WERI-Rb-1 (cell line): Measurements from ENCODE around the gene EP300.

ENCODE experiments used
- DNase-seq: peaks from one replicate; pipeline ENCODE4 v3.0.0-alpha.2; 2020
- H3K27ac ChIP-seq: fragments of 250-450 bp; sonication (Bioruptor Pico); 2 replicates; pipeline ENCODE4 v1.5.1; 2020; ENCODE audit warnings: mild to moderate bottlenecking, moderate library complexity
- H3K27me3 ChIP-seq: fragments of 250-450 bp; sonication (Bioruptor Pico); 2 replicates; pipeline ENCODE4 v1.5.1; 2021; ENCODE audit warnings: mild to moderate bottlenecking, low read depth, moderate library complexity; ENCODE audit not compliant: insufficient read depth, severe bottlenecking
- H3K36me3 ChIP-seq: fragments of 250-450 bp; sonication (Bioruptor Pico); 2 replicates; pipeline ENCODE4 v1.5.1; 2020; ENCODE audit warnings: mild to moderate bottlenecking, moderate library complexity
- H3K4me3 ChIP-seq: 2 replicates; pipeline ENCODE4 v1.5.1; 2011; ENCODE audit warnings: low read depth, mild to moderate bottlenecking, control low read depth, low read length
- H3K9me3 ChIP-seq: fragments of 250-450 bp; sonication (Bioruptor Pico); 2 replicates; pipeline ENCODE4 v1.5.1; 2021; ENCODE audit warnings: mild to moderate bottlenecking, moderate library complexity; ENCODE audit not compliant: severe bottlenecking
- TF ChIP-seq, protein P1 (sequence below): IDR thresholded peaks from 2 replicates; pipeline ENCODE4 v1.5.1; 2011; ENCODE audit warnings: low read depth, mild to moderate bottlenecking, control low read depth, inconsistent platforms, low read length

EP300 gene

GRCh38 chr22:41076857-41077256 lies 15.5 kb upstream of the EP300 start:
- Histone ChIP-seq H3K9me3 (no peaks in the 10 kb centered on the region), H3K36me3 (no peaks in the 10 kb centered on the region), H3K27me3 (no peaks in the 10 kb centered on the region), H3K4me3 (no peak overlapping the region), H3K27ac (no peak overlapping the region)
- DNase-seq = no peak
- TF ChIP-seq, protein P1, sequence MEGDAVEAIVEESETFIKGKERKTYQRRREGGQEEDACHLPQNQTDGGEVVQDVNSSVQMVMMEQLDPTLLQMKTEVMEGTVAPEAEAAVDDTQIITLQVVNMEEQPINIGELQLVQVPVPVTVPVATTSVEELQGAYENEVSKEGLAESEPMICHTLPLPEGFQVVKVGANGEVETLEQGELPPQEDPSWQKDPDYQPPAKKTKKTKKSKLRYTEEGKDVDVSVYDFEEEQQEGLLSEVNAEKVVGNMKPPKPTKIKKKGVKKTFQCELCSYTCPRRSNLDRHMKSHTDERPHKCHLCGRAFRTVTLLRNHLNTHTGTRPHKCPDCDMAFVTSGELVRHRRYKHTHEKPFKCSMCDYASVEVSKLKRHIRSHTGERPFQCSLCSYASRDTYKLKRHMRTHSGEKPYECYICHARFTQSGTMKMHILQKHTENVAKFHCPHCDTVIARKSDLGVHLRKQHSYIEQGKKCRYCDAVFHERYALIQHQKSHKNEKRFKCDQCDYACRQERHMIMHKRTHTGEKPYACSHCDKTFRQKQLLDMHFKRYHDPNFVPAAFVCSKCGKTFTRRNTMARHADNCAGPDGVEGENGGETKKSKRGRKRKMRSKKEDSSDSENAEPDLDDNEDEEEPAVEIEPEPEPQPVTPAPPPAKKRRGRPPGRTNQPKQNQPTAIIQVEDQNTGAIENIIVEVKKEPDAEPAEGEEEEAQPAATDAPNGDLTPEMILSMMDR = no peak

GRCh38 chr22:41078931-41079330 lies 13.5 kb upstream of the EP300 start:
- H3K9me3 ChIP-seq = no peaks in the 10 kb centered on the region
- no peaks in the 10 kb centered on the region for H3K27me3 ChIP-seq
- TF ChIP-seq, protein P1 = no peak
- H3K4me3 ChIP-seq = no peak overlapping the region
- no peaks in the 10 kb centered on the region for H3K36me3 ChIP-seq
- DNase-seq = no peak
- no peak overlapping the region for H3K27ac ChIP-seq

DNA sequence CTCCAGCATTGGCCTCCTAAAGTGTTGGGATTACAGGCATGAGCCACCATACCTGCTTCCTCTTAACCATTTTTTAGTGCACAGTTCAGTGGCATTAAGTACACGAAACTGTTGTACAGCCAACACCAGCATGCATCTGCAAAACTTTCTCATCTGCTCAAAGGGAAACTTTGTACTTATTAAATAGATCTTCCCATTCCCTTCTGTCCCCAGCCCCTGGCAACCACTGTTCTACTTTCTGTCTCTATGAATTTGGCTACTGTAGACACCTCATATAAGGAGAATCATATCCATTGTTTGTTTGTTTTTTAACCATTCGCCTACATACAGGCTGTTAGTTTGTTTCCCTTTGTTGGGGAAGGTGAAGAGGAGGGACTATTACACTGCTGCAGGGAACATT lies 6.5 kb upstream of the EP300 start:
- TF ChIP-seq, protein P1 = no peak
- no peaks in the 10 kb centered on the region for H3K27me3 ChIP-seq
- H3K27ac ChIP-seq = no peak overlapping the region

GRCh38 chr22:41091132-41092022 lies 1.0 kb upstream of the EP300 start:
- Histone ChIP-seq H3K4me3 (peak overlapping the region; percentile 87), H3K9me3 (no peaks in the 10 kb centered on the region), H3K36me3 (peaks cover 20% of the 10 kb centered on the region), H3K27ac (peak overlapping the region; percentile 100), H3K27me3 (no peaks in the 10 kb centered on the region)
- DNase-seq = peak; percentile 98
- TF ChIP-seq, protein P1 = no peak

More for the DNA sequence above, 6.5 kb upstream of the EP300 start:
- Histone ChIP-seq H3K9me3 (no peaks in the 10 kb centered on the region), H3K4me3 (no peak overlapping the region), H3K36me3 (no peaks in the 10 kb centered on the region)
- no peak for DNase-seq

DNA sequence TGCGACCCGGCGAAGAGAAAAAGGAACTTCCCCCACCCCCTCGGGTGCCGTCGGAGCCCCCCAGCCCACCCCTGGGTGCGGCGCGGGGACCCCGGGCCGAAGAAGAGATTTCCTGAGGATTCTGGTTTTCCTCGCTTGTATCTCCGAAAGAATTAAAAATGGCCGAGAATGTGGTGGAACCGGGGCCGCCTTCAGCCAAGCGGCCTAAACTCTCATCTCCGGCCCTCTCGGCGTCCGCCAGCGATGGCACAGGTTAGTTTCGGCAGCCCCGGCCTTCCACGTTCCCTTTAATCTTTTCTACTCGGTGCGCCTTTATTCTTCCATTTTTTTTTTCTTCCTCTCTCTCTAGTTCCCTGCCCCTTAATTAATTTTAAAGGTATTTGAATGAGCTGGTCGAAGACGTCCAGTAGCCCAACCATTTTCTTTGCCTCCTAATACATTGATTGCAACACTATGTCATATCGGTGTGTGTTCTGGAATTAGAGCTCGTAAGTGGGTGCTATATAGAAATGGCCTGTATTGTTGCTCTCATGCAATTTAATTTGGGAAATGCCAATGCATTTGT lies 537 bp downstream of the EP300 start:
- TF ChIP-seq, protein P1 = no peak
- Histone ChIP-seq H3K9me3 (no peaks in the 10 kb centered on the region), H3K4me3 (peak overlapping the region; percentile 62), H3K27ac (peak overlapping the region; percentile 100), H3K27me3 (no peaks in the 10 kb centered on the region), H3K36me3 (peaks cover 20% of the 10 kb centered on the region)
- no peak for DNase-seq
